K562 (cell line): ENCODE data around the gene PDE11A. TPM values are rescaled to one million over a fixed set of nuclear protein-coding genes. Genes with fewer than 3 reads are reported as not detected.

Experiments used
- ATAC-seq: fragments of 200-7000 bp; cut with Tn5 transposase; 3 replicates; pipeline ENCODE4 v1.9.1; 2020; ENCODE audit warnings: moderate library complexity
- BruUV-seq: library from RNA; stranded (reverse); fragments of 400-500 nt; replicated peaks from 2 replicates; lab custom pipeline; 2021; lab: Mats Ljungman, UMichigan
- CTCF ChIA-PET: fragments of 300-600 bp; formaldehyde crosslinking; extraction: SDS; loops from one replicate; lab custom pipeline; 2021; ENCODE audit warnings: low intra/inter-chr PET ratio; lab: Yijun Ruan, JAX
- POLR2A ChIA-PET: fragments of 300-600, 350-650 bp; sonication (Branson Sonifier 250); formaldehyde crosslinking; extraction: SDS; loops from one replicate; lab custom pipeline; 2021; ENCODE audit warnings: antibody characterized with exemption, inconsistent platforms; lab: Yijun Ruan, JAX
- DNase-seq, 4 experiments: peaks; one replicate each; pipeline versions ENCODE4 v3.0.0 to v3.0.0-alpha.2; 2011 to 2018; ENCODE audit warnings: low spot score in 3 of 4, mixed read lengths in 3 of 4; ENCODE audit errors: extremely low read depth in 1 of 4
- FAIRE-seq: peaks from 2 replicates; lab custom pipeline; 2011; peaks lifted over from hg19 to GRCh38; lab: Jason Lieb, UNC
- H2AFZ ChIP-seq: 2 replicates; pipeline ENCODE4 v1.6.0; 2011; ENCODE audit warnings: low read depth, low read length, control low read depth, inconsistent platforms
- H3K27ac ChIP-seq: fragments of 200-600 bp; 3 replicates; pipeline ENCODE4 v1.8.0; 2011; ENCODE audit warnings: low read depth, mild to moderate bottlenecking, control low read depth, inconsistent platforms, low read length, moderate library complexity, mixed read lengths; ENCODE audit errors: extremely low read depth
- H3K27me3 ChIP-seq, 2 experiments: fragments of 300-600 bp in 1 of 2; 2 replicates in 1 of 2; 3 replicates in 1 of 2; pipeline versions ENCODE4 v1.6.0 to v1.8.0; 2011; ENCODE audit warnings: inconsistent platforms in 2 of 2, low read length in 2 of 2, mild to moderate bottlenecking in 1 of 2, mixed read lengths in 1 of 2, moderate library complexity in 1 of 2; ENCODE audit not compliant: control insufficient read depth in 2 of 2, insufficient read depth in 2 of 2
- H3K36me3 ChIP-seq: fragments of 300-600 bp; 3 replicates; pipeline ENCODE4 v1.8.0; 2011; ENCODE audit warnings: mild to moderate bottlenecking, low read length, inconsistent platforms; ENCODE audit not compliant: control insufficient read depth, insufficient read depth
- H3K4me1 ChIP-seq, 2 experiments: fragments of 200-600 bp in 1 of 2; replicated peaks in 1 of 2; 2 replicates in 1 of 2; 3 replicates in 1 of 2; pipeline versions ENCODE4 v1.5.1 to v1.8.0; 2011; ENCODE audit warnings: inconsistent platforms in 2 of 2, low read length in 2 of 2, mild to moderate bottlenecking in 1 of 2, mixed read lengths in 1 of 2, moderate library complexity in 1 of 2; ENCODE audit not compliant: control insufficient read depth in 2 of 2, insufficient read depth in 2 of 2
- H3K4me2 ChIP-seq: 2 replicates; pipeline ENCODE4 v1.6.1; 2011; ENCODE audit warnings: low read length, control low read depth, inconsistent platforms, mixed read lengths; ENCODE audit not compliant: insufficient read depth
- H3K4me3 ChIP-seq: fragments of 200-600 bp; sonication (generic), shearing (Covaris generic); 2 replicates; pipeline ENCODE4 v1.5.1; 2016; ENCODE audit warnings: control low read depth, inconsistent platforms
- H3K79me2 ChIP-seq: fragments of 200-600 bp; 3 replicates; pipeline ENCODE4 v1.8.0; 2011; ENCODE audit warnings: low read length, inconsistent platforms; ENCODE audit not compliant: control insufficient read depth, insufficient read depth
- H3K9ac ChIP-seq, 2 experiments: 2 replicates each; pipeline versions ENCODE4 v1.6.0 to v1.6.1; 2011; ENCODE audit warnings: low read depth in 2 of 2, low read length in 2 of 2, control low read depth in 1 of 2, inconsistent platforms in 1 of 2, mild to moderate bottlenecking in 1 of 2, mixed read lengths in 1 of 2; ENCODE audit not compliant: insufficient read depth in 1 of 2
- H3K9me1 ChIP-seq: one replicate; pipeline ENCODE4 v1.6.0; 2011; ENCODE audit warnings: inconsistent platforms, mild to moderate bottlenecking, low read length, moderate library complexity; ENCODE audit not compliant: control insufficient read depth, insufficient read depth
- H3K9me3 ChIP-seq: replicated peaks from 2 replicates; pipeline ENCODE4 v1.5.1; 2011; ENCODE audit warnings: low read depth, low read length, inconsistent platforms; ENCODE audit not compliant: control insufficient read depth, insufficient read depth
- H4K20me1 ChIP-seq: replicated peaks from 2 replicates; pipeline ENCODE4 v1.6.1; 2011; ENCODE audit warnings: low read length, inconsistent platforms, mixed read lengths; ENCODE audit not compliant: control insufficient read depth, insufficient read depth
- CGGBP1 ChIP-seq: fragments of 250-450 bp; sonication (Bioruptor Pico); IDR thresholded peaks from 2 replicates; pipeline ENCODE4 v1.9.0; 2021; ENCODE audit warnings: mild to moderate bottlenecking
- ELF2 ChIP-seq: fragments of 250-450 bp; sonication (Bioruptor Pico); IDR thresholded peaks from 2 replicates; pipeline ENCODE4 v1.5.0; 2021; ENCODE audit warnings: mild to moderate bottlenecking
- GTF3C2 ChIP-seq: IDR thresholded peaks from 3 replicates; pipeline ENCODE4 v1.6.1; 2011; ENCODE audit warnings: borderline replicate concordance, mild to moderate bottlenecking, moderate library complexity; ENCODE audit not compliant: insufficient read length; ENCODE audit errors: extremely low read depth
- HOMEZ ChIP-seq: fragments of 250-450 bp; sonication (Bioruptor Pico); IDR thresholded peaks from 2 replicates; pipeline ENCODE4 v1.4.0; 2020; ENCODE audit warnings: mild to moderate bottlenecking, moderate library complexity
- MAFG ChIP-seq: fragments of 450-650 bp; conservative IDR thresholded peaks from 2 replicates; pipeline ENCODE4 v1.6.1; 2016; ENCODE audit warnings: missing genetic modification characterization, missing compliant biosample characterization
- MAFK ChIP-seq: IDR thresholded peaks from 2 replicates; pipeline ENCODE4 v1.6.1; 2011; ENCODE audit warnings: low read length, improper control_type of control experiment
- NFRKB ChIP-seq: fragments of 450-650 bp; IDR thresholded peaks from 2 replicates; pipeline ENCODE4 v1.6.1; 2016; ENCODE audit warnings: low read depth
- SNRNP70 ChIP-seq: fragments of 200-400 bp; formaldehyde crosslinking; optimal IDR thresholded peaks from 2 replicates; pipeline ENCODE3; 2017; ENCODE audit warnings: low read depth, low read length
- TGIF2 ChIP-seq: sonication (generic); formaldehyde crosslinking; IDR thresholded peaks from 2 replicates; pipeline ENCODE4 v1.8.1; 2022; ENCODE audit warnings: mild to moderate bottlenecking, missing genetic modification reagents, moderate library complexity
- WHSC1 ChIP-seq: IDR thresholded peaks from one replicate; pipeline ENCODE4 v1.6.1; 2012; ENCODE audit warnings: low read length, control low read depth, inconsistent platforms
- WGBS: fragments of 100-300 bp; shearing (Covaris generic); methylation state at CpG from one replicate; pipeline ENCODE4 v1.1.6; 2016; ENCODE audit warnings: low coverage, mixed read lengths; ENCODE audit not compliant: insufficient coverage; ENCODE audit errors: missing lambda C conversion rate; 5-methylcytosine and 5-hydroxymethylcytosine counted together
- in situ Hi-C: fragments of 300-500 bp; cut with MboI; formaldehyde crosslinking; loops from 4 replicates; pipeline ENCODE4 v1.15.0; 2018; ENCODE audit warnings: inconsistent platforms, mixed read lengths
- intact Hi-C: fragments of 100-400 bp; cut with micrococcal nuclease; formaldehyde crosslinking; loops from 2 replicates; pipeline ENCODE4 v1.14.2; 2022
- polyA plus RNA-seq, 8 experiments: library from polyadenylated mRNA; depleted of rRNA in 4 of 8; stranded (reverse) in 5 of 8; unstranded in 3 of 8; fragments of >200 nt; fragmentation: Nextera tagmentation in 2 of 8; fragmentation: Illumina TruSeq in 1 of 8; extraction: Ambion mirVana in 2 of 8; extraction: Trizol in 1 of 8; gene quantifications; 2 replicates each; pipeline versions ENCODE4 v1.2.1 to v1.2.3, GENCODE V29; 2011 to 2014; ENCODE audit warnings: inconsistent platforms in 1 of 8, missing spikeins in 1 of 8
- total RNA-seq, 7 experiments: library from RNA; depleted of rRNA in 6 of 7; stranded (reverse); fragments of >200 nt in 6 of 7; fragmentation: Illumina TruSeq in 2 of 7; extraction: Trizol in 2 of 7; gene quantifications; 2 replicates each; pipeline versions ENCODE4 v1.2.1 to v1.2.3, GENCODE V29; 2011 to 2021; ENCODE audit warnings: low replicate concordance in 1 of 7
- TF ChIP-seq, protein P1 (sequence below): fragments of 250-450 bp; sonication (Bioruptor Pico); IDR thresholded peaks from 2 replicates; pipeline ENCODE4 v1.5.0; 2021

Gene PDE11A
- total and polyA plus RNA-seq, 9 of the 15 experiments (the other 6 are each of a cell fraction or from before 2014, with no cell fraction given), result 3.2 to 22.1 (median 5.7) TPM

GRCh38 chr2:177873915-177874314 is 198.7 kb downstream of the PDE11A start:
- no peaks in the 10 kb centered on the region for H3K79me2 ChIP-seq
- no peaks in the 10 kb centered on the region for H3K4me1 ChIP-seq
- ChIA-PET POLR2A (no interaction called here), CTCF (no interaction called here)
- no peaks in the 10 kb centered on the region for H3K9me3 ChIP-seq
- in situ Hi-C loops, result no loop called here
- ATAC-seq (no peak), DNase-seq (no peak), FAIRE-seq (no peak)
- no peak overlapping the region for H3K4me2 ChIP-seq
- H2AFZ ChIP-seq, result no peak overlapping the region
- no peaks in the 10 kb centered on the region for H3K36me3 ChIP-seq
- no peaks in the 10 kb centered on the region for H3K9me1 ChIP-seq
- H3K4me3 ChIP-seq, result no peak overlapping the region
- no peak overlapping the region for H3K9ac ChIP-seq
- no peak for TF ChIP-seq TGIF2 (CRISPR knock-in tag)
- no peak for TF ChIP-seq SNRNP70
- no peaks in the 10 kb centered on the region for H4K20me1 ChIP-seq
- peaks cover 4 to 7% of the 10 kb centered on the region in 2 experiments; a peak in 2 of 5 replicates for H3K27me3 ChIP-seq
- no TSS peak for BruUV-seq
- 0% methylated on average over 1 of the region's 1 CpG for WGBS
- intact Hi-C loops, result no loop called here
- H3K27ac ChIP-seq, result no peak overlapping the region

GRCh38 chr2:177872286-177872685 is 200.3 kb downstream of the PDE11A start:
- no TSS peak for BruUV-seq
- H3K27ac ChIP-seq, result no peak overlapping the region
- H3K9me1 ChIP-seq, result no peaks in the 10 kb centered on the region
- no peaks in the 10 kb centered on the region for H4K20me1 ChIP-seq
- H3K79me2 ChIP-seq, result no peaks in the 10 kb centered on the region
- POLR2A ChIA-PET, result interaction anchor here (1.0 kb wide), 1 partner anchor 16 kb away, joined by 3 read pairs; no protein-coding TSS in a partner anchor
- no peak overlapping the region for H3K4me2 ChIP-seq
- intact Hi-C loops, result no loop called here
- no peak for FAIRE-seq
- no peak overlapping the region for H2AFZ ChIP-seq
- ATAC-seq, result no peak
- in situ Hi-C loops, result no loop called here
- H3K36me3 ChIP-seq, result no peaks in the 10 kb centered on the region
- no peak overlapping the region for H3K4me3 ChIP-seq
- CTCF ChIA-PET, result no interaction called here
- no peaks in the 10 kb centered on the region for H3K4me1 ChIP-seq
- H3K9ac ChIP-seq, result no peak overlapping the region
- peaks cover 3 to 4% of the 10 kb centered on the region in 2 experiments; a peak in 1 of 5 replicates for H3K27me3 ChIP-seq
- DNase-seq, result no peak
- no peaks in the 10 kb centered on the region for H3K9me3 ChIP-seq
- TF ChIP-seq WHSC1, result no peak
- 0 out of 2 replicates have a peak, but pooled peaks have one; percentile 14 for TF ChIP-seq ELF2 (CRISPR knock-in tag)
- no peak for TF ChIP-seq CGGBP1
- TF ChIP-seq, protein P1, sequence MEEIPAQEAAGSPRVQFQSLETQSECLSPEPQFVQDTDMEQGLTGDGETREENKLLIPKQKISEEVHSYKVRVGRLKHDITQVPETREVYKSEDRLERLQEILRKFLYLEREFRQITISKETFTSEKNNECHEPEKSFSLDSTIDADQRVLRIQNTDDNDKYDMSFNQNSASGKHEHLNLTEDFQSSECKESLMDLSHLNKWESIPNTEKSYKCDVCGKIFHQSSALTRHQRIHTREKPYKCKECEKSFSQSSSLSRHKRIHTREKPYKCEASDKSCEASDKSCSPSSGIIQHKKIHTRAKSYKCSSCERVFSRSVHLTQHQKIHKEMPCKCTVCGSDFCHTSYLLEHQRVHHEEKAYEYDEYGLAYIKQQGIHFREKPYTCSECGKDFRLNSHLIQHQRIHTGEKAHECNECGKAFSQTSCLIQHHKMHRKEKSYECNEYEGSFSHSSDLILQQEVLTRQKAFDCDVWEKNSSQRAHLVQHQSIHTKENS, result no peak
- TF ChIP-seq HOMEZ (CRISPR knock-in tag), result no peak
- no peak for TF ChIP-seq GTF3C2
- no peak for TF ChIP-seq NFRKB
- peak; percentile 100 for TF ChIP-seq MAFK
- peak; percentile 99 for TF ChIP-seq MAFG (tag)
